GM18511 (cell line): ENCODE data around the gene DNASE1L1.

Source experiments
- ATAC-seq: cut with Tn5 transposase; IDR thresholded peaks from one replicate; pipeline ENCODE4 v1.9.1; 2021; ENCODE audit warnings: mild to moderate bottlenecking, moderate library complexity; ENCODE audit not compliant: unreplicated experiment

DNASE1L1 gene

GRCh38 chrX:154409222-154409871 lies at the start of gene DNASE1L1:
TSS of gene DNASE1L1 (minus strand) at chrX:154409254. CDS start at chrX:154405568, 3,686 bp downstream.
- ATAC-seq, result peak; percentile 50

- peak; percentile 71 for ATAC-seq
Measured at GRCh38 chrX:154458116-154458953, 49.3 kb upstream of the DNASE1L1 start, which contains the start of gene PLXNA3. TSS of gene PLXNA3 (plus strand) at chrX:154458281. CDS start at chrX:154460184, 1,903 bp downstream.

- ATAC-seq, result peak; percentile 60
Measured at GRCh38 chrX:154457491-154458115, 48.5 kb upstream of the DNASE1L1 start.

- no peak for ATAC-seq
Measured at GRCh38 chrX:154452823-154453222, 43.8 kb upstream of the DNASE1L1 start.

- ATAC-seq, result no peak
Measured at GRCh38 chrX:154450312-154450711, 41.3 kb upstream of the DNASE1L1 start.

GRCh38 chrX:154449618-154450017 lies 40.6 kb upstream of the DNASE1L1 start:
- ATAC-seq, result no peak

- no peak for ATAC-seq
Measured at GRCh38 chrX:154448484-154448883, 39.4 kb upstream of the DNASE1L1 start.

GRCh38 chrX:154446430-154446829 lies 37.4 kb upstream of the DNASE1L1 start:
- no peak for ATAC-seq

- ATAC-seq, result no peak
Measured at GRCh38 chrX:154445776-154446175, 36.7 kb upstream of the DNASE1L1 start.

- no peak for ATAC-seq
Measured at GRCh38 chrX:154444755-154445246, 35.7 kb upstream of the DNASE1L1 start.

- peak; percentile 81 for ATAC-seq
Measured at GRCh38 chrX:154443992-154444754, 35.1 kb upstream of the DNASE1L1 start, which contains the start of gene FAM50A. TSS of gene FAM50A (plus strand) at chrX:154444141. CDS start at chrX:154444236, 95 bp downstream.

- no peak for ATAC-seq
Measured at GRCh38 chrX:154443479-154443910, 34.4 kb upstream of the DNASE1L1 start.

GRCh38 chrX:154441984-154442707 lies 33.1 kb upstream of the DNASE1L1 start:
- no peak for ATAC-seq

GRCh38 chrX:154441564-154441963 lies 32.5 kb upstream of the DNASE1L1 start:
- no peak for ATAC-seq

- no peak for ATAC-seq
Measured at GRCh38 chrX:154440623-154441357, 31.7 kb upstream of the DNASE1L1 start.

GRCh38 chrX:154439841-154440240 lies 30.8 kb upstream of the DNASE1L1 start:
- no peak for ATAC-seq

GRCh38 chrX:154437971-154438893 lies 29.2 kb upstream of the DNASE1L1 start:
- no peak for ATAC-seq
